Measurements from ENCODE around the gene ABHD1.

DNA sequence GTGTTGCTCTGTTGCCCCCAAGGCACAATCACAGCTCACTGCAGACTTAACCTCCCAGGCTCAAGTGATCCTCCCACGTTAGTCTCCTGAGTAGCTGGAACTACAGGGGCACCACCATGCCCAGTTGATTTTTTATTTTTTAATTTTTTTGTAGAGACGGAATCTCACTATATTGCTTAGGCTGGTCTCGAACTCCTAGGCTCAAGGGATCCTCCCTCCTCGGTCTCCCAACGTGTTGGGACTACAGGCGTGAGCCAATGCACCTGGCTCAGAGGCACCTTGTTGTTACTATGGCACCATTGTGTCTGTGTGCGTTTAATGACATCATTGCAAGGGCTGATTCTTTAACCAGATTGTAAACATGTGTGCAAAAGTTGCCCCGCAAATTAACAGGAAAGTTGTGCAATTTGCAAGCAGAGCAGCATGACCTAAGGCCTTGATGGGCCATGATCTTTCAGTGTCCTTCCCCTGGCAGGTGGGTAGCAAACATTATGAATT lies 47.8 kb downstream of the ABHD1 start:
- no peak for TF ChIP-seq CTCF (IDR thresholded peaks at IDR 0.05)
- no peak for TF ChIP-seq POLR2A (IDR thresholded peaks at IDR 0.05)
